A673 (cell line): ENCODE data around the gene PRAC2. TPM values are rescaled to one million over a fixed set of nuclear protein-coding genes. Genes with fewer than 3 reads are reported as not detected.

Experiments used
- BruUV-seq: library from RNA; stranded (reverse); fragments of 400-500 nt; replicated peaks from 2 replicates; lab custom pipeline; 2021; lab: Mats Ljungman, UMichigan
- CTCF ChIA-PET: fragments of 300-600 bp; sonication (Branson Sonifier 250); formaldehyde crosslinking; loops from one replicate; lab custom pipeline; 2022; ENCODE audit warnings: antibody characterized with exemption; lab: Charles Lee
- POLR2A ChIA-PET: fragments of 300-600 bp; sonication (Branson Sonifier 250); formaldehyde crosslinking; loops from one replicate; lab custom pipeline; 2022; ENCODE audit warnings: antibody characterized with exemption; ENCODE audit not compliant: low non-redundant PET; lab: Charles Lee
- DNase-seq: peaks from one replicate; pipeline ENCODE4 v3.0.0-alpha.2; 2015; ENCODE audit warnings: low spot score
- H3K27ac ChIP-seq: fragments of 200-600 bp; sonication (generic); 2 replicates; pipeline ENCODE4 v1.5.1; 2016; ENCODE audit warnings: mixed run types, low read depth, mild to moderate bottlenecking, mixed read lengths, antibody characterized with exemption, low read length; ENCODE audit not compliant: poor library complexity, severe bottlenecking
- H3K27me3 ChIP-seq: fragments of 200-600 bp; sonication (generic); replicated peaks from 2 replicates; pipeline ENCODE4 v1.6.1; 2017; ENCODE audit warnings: mixed run types, low read depth, mild to moderate bottlenecking, mixed read lengths, antibody characterized with exemption, low read length; ENCODE audit not compliant: insufficient read depth, poor library complexity
- H3K36me3 ChIP-seq: fragments of 200-600 bp; sonication (generic); 2 replicates; pipeline ENCODE4 v1.6.1; 2016; ENCODE audit warnings: mixed run types, mild to moderate bottlenecking, mixed read lengths, antibody characterized with exemption, low read length; ENCODE audit not compliant: insufficient read depth, poor library complexity, severe bottlenecking
- H3K4me1 ChIP-seq: fragments of 200-600 bp; sonication (generic); 2 replicates; pipeline ENCODE4 v1.6.1; 2017; ENCODE audit warnings: mixed run types, mild to moderate bottlenecking, mixed read lengths, antibody characterized with exemption, low read length; ENCODE audit not compliant: insufficient read depth, poor library complexity, severe bottlenecking
- H3K4me3 ChIP-seq: fragments of 200-600 bp; sonication (generic); 2 replicates; pipeline ENCODE4 v1.5.1; 2016; ENCODE audit warnings: low read depth, mixed run types, mild to moderate bottlenecking, mixed read lengths, low read length; ENCODE audit not compliant: poor library complexity, severe bottlenecking
- H3K9me3 ChIP-seq: fragments of 200-600 bp; sonication (generic); 2 replicates; pipeline ENCODE4 v1.6.1; 2016; ENCODE audit warnings: mixed run types, low read depth, mild to moderate bottlenecking, mixed read lengths, antibody characterized with exemption, low read length; ENCODE audit not compliant: poor library complexity, severe bottlenecking
- EZH2 ChIP-seq: fragments of 200-600 bp; sonication (generic); IDR thresholded peaks from 2 replicates; pipeline ENCODE4 v1.6.1; 2017; ENCODE audit warnings: borderline replicate concordance, low read depth, mild to moderate bottlenecking, mixed read lengths, antibody characterized with exemption, low read length; ENCODE audit not compliant: poor library complexity, severe bottlenecking
- intact Hi-C: fragments of 100-400 bp; cut with micrococcal nuclease; formaldehyde crosslinking; loops from one replicate; pipeline ENCODE4 v1.10.0; 2022; ENCODE audit not compliant: unreplicated experiment
- total RNA-seq: library from RNA; stranded (reverse); gene quantifications from 2 replicates; pipeline ENCODE4 v1.2.3, GENCODE V29; 2021
- TF ChIP-seq, protein P1 (sequence below): fragments of 300-800, 200-600 bp; sonication (generic); conservative IDR thresholded peaks from 2 replicates; pipeline ENCODE4 v1.5.1; 2017; ENCODE audit warnings: low read depth, mild to moderate bottlenecking, antibody characterized with exemption, low read length, moderate library complexity, mixed read lengths

PRAC2 gene
- total RNA-seq, 1 experiment from 2014 or later = 25.5 TPM

GRCh38 chr17:48751733-48752398 lies 28.9 kb downstream of the PRAC2 start:
- H3K27ac ChIP-seq = no peak overlapping the region
- peaks cover 4% of the 10 kb centered on the region for H3K4me1 ChIP-seq
- H3K9me3 ChIP-seq = no peaks in the 10 kb centered on the region
- ChIA-PET POLR2A (no interaction called here), CTCF (interaction anchor here (0.6 kb wide), 1 partner anchor 156 kb away, joined by 4 read pairs; no protein-coding TSS in a partner anchor)
- no TSS peak for BruUV-seq
- no peaks in the 10 kb centered on the region for H3K27me3 ChIP-seq
- H3K36me3 ChIP-seq = no peaks in the 10 kb centered on the region
- intact Hi-C loops = loop anchor here (10.0 kb wide), 1 partner anchor 77 kb away; no protein-coding TSS in a partner anchor
- TF ChIP-seq EZH2 = no peak
- TF ChIP-seq, protein P1, sequence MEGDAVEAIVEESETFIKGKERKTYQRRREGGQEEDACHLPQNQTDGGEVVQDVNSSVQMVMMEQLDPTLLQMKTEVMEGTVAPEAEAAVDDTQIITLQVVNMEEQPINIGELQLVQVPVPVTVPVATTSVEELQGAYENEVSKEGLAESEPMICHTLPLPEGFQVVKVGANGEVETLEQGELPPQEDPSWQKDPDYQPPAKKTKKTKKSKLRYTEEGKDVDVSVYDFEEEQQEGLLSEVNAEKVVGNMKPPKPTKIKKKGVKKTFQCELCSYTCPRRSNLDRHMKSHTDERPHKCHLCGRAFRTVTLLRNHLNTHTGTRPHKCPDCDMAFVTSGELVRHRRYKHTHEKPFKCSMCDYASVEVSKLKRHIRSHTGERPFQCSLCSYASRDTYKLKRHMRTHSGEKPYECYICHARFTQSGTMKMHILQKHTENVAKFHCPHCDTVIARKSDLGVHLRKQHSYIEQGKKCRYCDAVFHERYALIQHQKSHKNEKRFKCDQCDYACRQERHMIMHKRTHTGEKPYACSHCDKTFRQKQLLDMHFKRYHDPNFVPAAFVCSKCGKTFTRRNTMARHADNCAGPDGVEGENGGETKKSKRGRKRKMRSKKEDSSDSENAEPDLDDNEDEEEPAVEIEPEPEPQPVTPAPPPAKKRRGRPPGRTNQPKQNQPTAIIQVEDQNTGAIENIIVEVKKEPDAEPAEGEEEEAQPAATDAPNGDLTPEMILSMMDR = no peak
- DNase-seq = no peak
- no peak overlapping the region for H3K4me3 ChIP-seq

GRCh38 chr17:48752399-48753288 lies 29.7 kb downstream of the PRAC2 start:
- H3K36me3 ChIP-seq = no peaks in the 10 kb centered on the region
- H3K4me1 ChIP-seq = peaks cover 9% of the 10 kb centered on the region
- intact Hi-C loops = loop anchor here (10.0 kb wide), 1 partner anchor 78 kb away; no protein-coding TSS in a partner anchor
- no TSS peak for BruUV-seq
- TF ChIP-seq, protein P1 = no peak
- TF ChIP-seq EZH2 = no peak
- DNase-seq = no peak
- H3K27ac ChIP-seq = no peak overlapping the region
- no peak overlapping the region for H3K4me3 ChIP-seq
- CTCF ChIA-PET = no interaction called here
- POLR2A ChIA-PET = no interaction called here
- H3K9me3 ChIP-seq = no peaks in the 10 kb centered on the region
- no peaks in the 10 kb centered on the region for H3K27me3 ChIP-seq

GRCh38 chr17:48753794-48754499 lies 31.0 kb downstream of the PRAC2 start:
- POLR2A ChIA-PET = no interaction called here

More at GRCh38 chr17:48753794-48754499, 31.0 kb downstream of the PRAC2 start:
- Histone ChIP-seq H3K4me3 (no peak overlapping the region), H3K27me3 (no peaks in the 10 kb centered on the region), H3K27ac (no peak overlapping the region), H3K9me3 (no peaks in the 10 kb centered on the region), H3K36me3 (no peaks in the 10 kb centered on the region), H3K4me1 (peaks cover 9% of the 10 kb centered on the region)
- no TSS peak for BruUV-seq
- no peak for TF ChIP-seq EZH2
- TF ChIP-seq, protein P1 = no peak
- no peak for DNase-seq
- intact Hi-C loops = loop anchor here (10.0 kb wide), 1 partner anchor 79 kb away; no protein-coding TSS in a partner anchor
- CTCF ChIA-PET = no interaction called here
